NCI-H82 (cell line): ENCODE results near the gene ETFBKMT.
"Not testable (repeated sequence)": the region's sequence is repeated elsewhere in the genome, so short reads cannot be mapped to it uniquely, and the experiment has no call there.

Experiments used
- DNase-seq: peaks from one replicate; lab custom pipeline; 2025; lab: John Stamatoyannopoulos, UW

The ETFBKMT gene

GRCh38 chr12:31655792-31656191 is 3.7 kb upstream of the ETFBKMT start:
- DNase-seq: no peak

GRCh38 chr12:31658471-31659086 is 909 bp upstream of the ETFBKMT start:
- DNase-seq: no peak

- DNase-seq: no peak
These were observed 2.8 kb downstream of the ETFBKMT start for GRCh38 chr12:31662176-31662849.

GRCh38 chr12:31663576-31663975 is 4.1 kb downstream of the ETFBKMT start:
- no peak for DNase-seq

GRCh38 chr12:31664038-31664437 is 4.5 kb downstream of the ETFBKMT start:
- no peak for DNase-seq

GRCh38 chr12:31669020-31669419 is 9.5 kb downstream of the ETFBKMT start:
- DNase-seq: no peak

DNA sequence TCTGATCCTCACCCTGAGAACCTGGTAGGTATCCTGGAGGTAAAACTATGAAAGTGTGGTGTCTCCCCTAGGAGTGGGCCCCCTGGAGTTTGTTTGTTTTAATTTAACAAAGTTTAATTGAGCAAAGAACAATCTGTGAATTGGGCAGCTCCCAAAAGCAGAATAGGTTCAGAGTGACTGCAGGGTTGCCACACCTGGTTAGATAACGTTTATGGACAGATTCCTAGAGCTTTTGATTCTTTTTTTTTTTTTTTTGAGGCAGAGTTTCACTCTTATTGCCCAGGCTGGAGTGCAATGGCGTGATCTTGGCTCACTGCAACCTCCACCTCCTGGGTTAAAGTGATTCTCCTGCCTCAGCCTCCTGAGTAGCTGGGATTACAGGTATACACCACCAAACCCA is 10.1 kb downstream of the ETFBKMT start:
- DNase-seq: not testable (repeated sequence)

- no peak for DNase-seq
These were observed 13.0 kb downstream of the ETFBKMT start for GRCh38 chr12:31672521-31672920.

- peak; percentile 92 for DNase-seq
These were observed 22.9 kb downstream of the ETFBKMT start for GRCh38 chr12:31682136-31682962.

GRCh38 chr12:31685801-31686200 is 26.3 kb downstream of the ETFBKMT start:
- DNase-seq: peak; percentile 45

DNA sequence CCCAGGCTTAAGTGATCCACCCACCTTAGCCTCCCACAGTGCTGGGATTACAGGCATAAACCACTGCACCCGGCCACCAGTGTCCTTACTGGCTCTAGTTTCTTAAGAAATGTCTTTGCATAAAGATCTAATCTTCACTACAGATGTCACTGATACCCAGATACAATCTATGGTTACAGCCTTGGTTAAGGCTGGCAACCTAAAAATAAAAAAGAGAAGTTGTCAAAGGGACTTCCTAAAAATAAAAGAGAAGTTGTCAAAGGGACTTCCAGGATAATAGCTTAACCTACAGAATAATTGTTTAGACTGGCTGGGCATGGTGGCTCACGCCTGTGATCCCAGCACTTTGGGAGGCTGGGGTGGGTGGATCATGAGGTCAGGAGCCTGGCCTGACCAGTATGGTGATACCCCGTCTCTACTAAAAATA is 27.6 kb downstream of the ETFBKMT start:
- no peak for DNase-seq

DNA sequence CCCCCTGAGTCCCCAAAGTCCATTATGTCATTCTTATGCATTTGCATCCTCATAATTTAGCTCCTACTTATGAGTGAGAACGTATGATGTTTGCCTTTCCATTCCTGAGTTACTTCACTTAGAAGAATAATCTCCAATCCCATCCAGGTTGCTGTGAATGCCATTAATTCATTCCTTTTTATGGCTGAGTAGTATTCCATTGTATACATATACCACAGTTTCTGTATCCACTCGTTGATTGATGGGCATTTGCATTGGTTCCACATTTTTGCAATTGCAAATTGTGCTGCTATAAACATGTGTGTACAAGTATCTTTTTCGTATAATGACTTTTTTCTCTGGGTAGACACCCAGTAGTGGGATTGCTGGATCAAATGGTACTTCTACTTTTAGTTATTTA is 30.4 kb downstream of the ETFBKMT start:
- not testable (repeated sequence) for DNase-seq

DNA sequence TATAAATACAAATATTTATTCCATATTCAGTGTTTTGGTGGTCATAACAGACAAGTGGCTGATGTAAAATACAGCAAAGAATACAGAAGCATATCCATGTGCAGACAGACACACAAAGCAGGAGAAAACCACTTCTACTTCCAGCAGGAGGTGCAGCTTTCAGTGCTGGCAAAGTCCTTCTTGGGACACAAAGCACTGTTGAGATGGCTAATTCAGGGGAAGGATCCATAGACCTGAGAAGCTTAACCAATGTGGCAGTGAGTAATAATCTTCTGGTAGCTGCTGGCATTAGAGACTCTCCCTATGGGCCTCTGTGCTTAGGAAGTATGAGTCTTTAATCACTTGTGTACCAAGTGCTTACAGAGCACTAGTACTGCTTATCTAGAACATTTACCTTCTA is 42.6 kb downstream of the ETFBKMT start:
- DNase-seq: peak; percentile 83

- DNase-seq: no peak
These were observed 46.1 kb downstream of the ETFBKMT start for GRCh38 chr12:31705621-31706020.

GRCh38 chr12:31708118-31708517 is 48.6 kb downstream of the ETFBKMT start:
- not testable (repeated sequence) for DNase-seq

- DNase-seq: no peak
These were observed 50.7 kb downstream of the ETFBKMT start for GRCh38 chr12:31710021-31710818.

DNA sequence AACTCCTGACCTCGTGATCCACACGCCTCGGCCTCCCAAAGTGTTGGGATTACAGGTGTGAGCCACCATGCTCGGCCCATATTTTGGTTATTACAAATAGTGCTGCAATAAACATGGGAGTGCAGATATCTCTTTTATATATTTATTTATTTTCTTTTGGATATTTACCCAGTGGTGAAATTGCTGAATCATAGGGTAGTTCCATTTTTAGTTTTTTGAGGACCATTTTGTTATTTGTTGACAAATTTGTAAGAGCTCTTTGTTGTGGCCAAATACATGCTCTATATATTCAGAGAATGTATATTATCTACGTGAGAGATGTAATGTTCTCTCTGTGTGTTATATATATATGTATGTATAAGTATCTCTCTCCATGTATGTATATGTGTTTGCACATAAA is 53.4 kb downstream of the ETFBKMT start:
- DNase-seq: no peak

DNA sequence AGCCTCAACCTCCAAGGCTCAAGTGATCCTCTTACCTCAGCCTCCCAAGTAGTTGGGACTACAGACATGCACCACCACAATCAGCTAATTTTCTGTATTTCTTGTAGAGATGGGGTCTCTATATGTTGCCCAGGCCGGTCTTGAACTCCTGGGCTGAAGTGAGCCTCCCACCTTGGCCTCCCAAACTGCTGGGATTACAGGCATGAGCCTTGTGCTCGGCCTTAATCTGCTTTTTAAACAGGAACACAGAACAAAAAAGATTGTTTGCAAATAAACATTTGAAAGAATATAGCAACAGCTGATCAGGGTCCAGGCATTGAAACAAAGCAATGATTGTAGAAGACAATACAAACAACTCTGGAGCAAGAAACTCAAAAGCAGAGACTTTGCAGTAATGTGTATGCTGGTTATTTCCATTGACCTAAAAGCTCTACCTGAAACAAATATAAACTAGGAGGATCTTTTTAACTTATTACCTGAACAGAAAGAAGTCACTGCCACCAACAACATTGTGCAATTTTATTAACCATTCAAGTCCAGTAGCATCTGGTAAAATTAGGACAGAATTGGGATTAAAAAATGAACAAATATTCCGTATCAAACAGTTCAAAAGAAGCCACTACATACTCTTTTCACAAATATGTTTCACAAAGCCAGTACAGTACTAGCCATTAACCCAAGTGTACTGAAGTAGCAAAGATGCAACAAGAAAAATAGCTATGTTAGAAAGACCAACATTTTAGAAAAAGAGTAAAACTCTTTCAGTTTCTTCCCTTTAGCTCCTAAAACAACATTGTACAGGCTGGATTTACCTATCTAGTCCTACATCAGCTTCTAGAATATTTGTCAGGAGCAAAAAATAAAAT is 55.2 kb downstream of the ETFBKMT start:
- no peak for DNase-seq

GRCh38 chr12:31715283-31715825 is 55.9 kb downstream of the ETFBKMT start:
- no peak for DNase-seq

DNA sequence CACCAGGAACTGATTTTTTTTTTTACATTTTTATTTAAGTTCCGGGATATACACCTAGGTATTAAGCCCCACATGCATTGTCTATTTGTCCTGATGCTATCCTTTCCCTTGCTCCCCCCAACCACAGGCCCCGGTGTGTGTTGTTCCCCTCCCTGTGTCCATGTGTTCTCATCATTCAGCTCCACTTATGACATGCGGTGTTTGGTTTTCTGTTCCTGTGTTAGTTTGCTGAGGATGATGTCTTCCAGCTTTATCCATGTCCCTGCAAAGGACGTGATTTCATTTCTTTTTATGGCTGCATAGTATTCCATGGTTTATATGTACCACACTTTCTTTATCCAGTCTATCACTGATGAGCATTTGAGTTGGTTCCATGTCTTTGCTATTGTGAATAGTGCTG is 57.5 kb downstream of the ETFBKMT start:
- DNase-seq: not testable (repeated sequence)
